Measurements from ENCODE around the gene NDST1. TPM values are rescaled to one million over a fixed set of nuclear protein-coding genes. Genes with fewer than 3 reads are reported as not detected.

NDST1 gene
- total RNA-seq, 2 experiments from 2014 or later, result 2.5 to 2.6 TPM

DNA sequence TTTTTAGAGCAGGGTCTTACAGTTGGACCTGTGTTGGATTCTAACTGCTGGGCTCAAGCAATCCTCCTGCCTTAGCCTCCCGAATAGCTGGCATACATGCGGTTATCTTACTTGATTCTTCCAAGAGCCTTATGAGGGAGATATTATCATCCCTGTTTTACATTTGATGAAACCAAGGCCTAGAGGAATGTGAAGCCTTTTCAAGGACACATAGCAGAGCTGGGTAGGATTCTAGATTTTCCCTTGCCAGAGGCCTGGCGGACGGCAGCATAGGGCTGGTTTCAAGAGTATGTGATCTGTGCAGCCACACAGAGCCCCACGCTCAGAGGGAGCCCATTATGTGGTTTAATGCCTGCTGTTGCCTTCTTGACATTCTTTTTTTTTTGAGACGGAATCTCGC lies 24.2 kb downstream of the NDST1 start:
- CTCF ChIA-PET, result no interaction called here
- H3K4me3 Mint-ChIP-seq, result no peak overlapping the region
- no peak for DNase-seq
- H3K4me1 Mint-ChIP-seq (ENCODE audit: low read depth), result no peaks in the 10 kb centered on the region
- intact Hi-C loops (cut with micrococcal nuclease), result no loop called here
- POLR2A ChIA-PET, result no interaction called here
- H3K27ac Mint-ChIP-seq, result no peak overlapping the region
- H3K27me3 Mint-ChIP-seq, result no peaks in the 10 kb centered on the region
- H3K9me3 Mint-ChIP-seq, result no peaks in the 10 kb centered on the region
- H3K36me3 Mint-ChIP-seq, result no peaks in the 10 kb centered on the region

DNA sequence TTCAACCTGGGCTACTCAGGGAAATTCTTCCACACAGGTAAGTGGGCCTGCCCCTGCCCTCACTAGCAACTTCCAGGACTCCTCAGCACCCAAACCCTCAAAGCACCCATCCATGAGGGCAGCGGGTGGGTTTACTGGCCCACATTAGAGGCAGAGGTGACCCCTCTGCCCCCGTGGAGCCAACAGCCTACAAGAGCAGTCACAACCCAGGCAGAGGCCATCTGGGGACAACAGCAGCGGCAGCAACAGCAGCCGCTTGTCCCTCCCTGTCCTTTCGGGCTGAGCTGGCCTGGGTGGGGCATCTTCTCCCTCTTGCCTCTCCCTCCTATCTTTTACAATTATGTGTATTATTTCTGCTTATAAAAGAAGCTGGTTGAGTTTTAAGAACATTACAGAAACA lies 25.1 kb downstream of the NDST1 start:
- H3K9me3 Mint-ChIP-seq, result no peaks in the 10 kb centered on the region
- no peaks in the 10 kb centered on the region for H3K27me3 Mint-ChIP-seq
- intact Hi-C loops (cut with micrococcal nuclease), result no loop called here
- H3K4me3 Mint-ChIP-seq, result no peak overlapping the region
- ChIA-PET POLR2A (no interaction called here), CTCF (interaction anchor here (0.5 to 1.4 kb wide), 2 partner anchors 12 to 122 kb away, joined by 3 to 5 read pairs; no protein-coding TSS in a partner anchor)
- no peak for DNase-seq
- H3K27ac Mint-ChIP-seq, result no peak overlapping the region
- no peaks in the 10 kb centered on the region for H3K36me3 Mint-ChIP-seq
- no peaks in the 10 kb centered on the region for H3K4me1 Mint-ChIP-seq (ENCODE audit: low read depth)

DNA sequence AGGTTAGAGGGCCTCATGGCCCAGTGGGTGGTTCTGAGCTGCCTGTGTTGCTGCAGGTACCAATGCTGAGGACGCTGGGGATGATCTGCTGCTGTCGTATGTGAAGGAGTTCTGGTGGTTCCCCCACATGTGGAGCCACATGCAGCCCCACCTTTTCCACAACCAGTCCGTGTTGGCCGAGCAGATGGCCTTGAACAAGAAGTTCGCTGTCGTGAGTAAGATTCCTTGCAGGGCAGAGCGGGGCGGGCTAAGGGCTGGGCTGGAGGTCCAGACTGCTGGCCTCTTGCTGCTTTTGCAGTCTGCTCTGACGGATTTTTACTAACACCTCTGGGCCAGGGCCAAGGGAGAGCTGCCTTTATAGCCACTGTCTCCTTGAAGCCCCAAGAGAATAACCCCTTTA lies 26.9 kb downstream of the NDST1 start:
- POLR2A ChIA-PET, result no interaction called here
- Mint-ChIP-seq H3K36me3 (no peaks in the 10 kb centered on the region), H3K4me3 (no peak overlapping the region), H3K27ac (no peak overlapping the region), H3K27me3 (no peaks in the 10 kb centered on the region), H3K9me3 (no peaks in the 10 kb centered on the region), H3K4me1 (ENCODE audit: low read depth) (no peaks in the 10 kb centered on the region)
- DNase-seq, result no peak
- intact Hi-C loops (cut with micrococcal nuclease), result no loop called here
- CTCF ChIA-PET, result interaction anchor here (1.1 kb wide), 1 partner anchor 10 kb away, joined by 3 read pairs; no protein-coding TSS in a partner anchor

DNA sequence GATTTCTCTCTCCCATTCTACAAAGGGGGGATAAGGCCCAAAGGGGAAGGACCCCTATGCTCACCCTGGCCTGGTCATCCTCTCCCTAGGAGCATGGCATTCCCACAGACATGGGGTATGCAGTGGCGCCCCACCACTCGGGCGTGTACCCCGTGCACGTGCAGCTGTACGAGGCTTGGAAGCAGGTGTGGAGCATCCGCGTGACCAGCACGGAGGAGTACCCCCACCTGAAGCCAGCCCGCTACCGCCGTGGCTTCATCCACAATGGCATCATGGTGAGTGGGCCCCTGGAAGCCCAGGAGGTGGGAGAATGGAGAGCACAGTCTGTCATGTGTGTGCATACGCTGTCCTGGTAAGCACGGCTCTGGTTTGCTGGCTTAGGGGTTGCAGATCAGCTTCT lies 27.7 kb downstream of the NDST1 start:
- ChIA-PET CTCF (interaction anchor here (1.1 kb wide), 1 partner anchor 9 kb away, joined by 3 read pairs; no protein-coding TSS in a partner anchor), POLR2A (no interaction called here)
- no peaks in the 10 kb centered on the region for H3K9me3 Mint-ChIP-seq
- H3K27me3 Mint-ChIP-seq, result no peaks in the 10 kb centered on the region
- intact Hi-C loops (cut with micrococcal nuclease), result no loop called here
- no peaks in the 10 kb centered on the region for H3K36me3 Mint-ChIP-seq
- DNase-seq, result no peak
- no peak overlapping the region for H3K27ac Mint-ChIP-seq
- H3K4me3 Mint-ChIP-seq, result no peak overlapping the region
- no peaks in the 10 kb centered on the region for H3K4me1 Mint-ChIP-seq (ENCODE audit: low read depth)

DNA sequence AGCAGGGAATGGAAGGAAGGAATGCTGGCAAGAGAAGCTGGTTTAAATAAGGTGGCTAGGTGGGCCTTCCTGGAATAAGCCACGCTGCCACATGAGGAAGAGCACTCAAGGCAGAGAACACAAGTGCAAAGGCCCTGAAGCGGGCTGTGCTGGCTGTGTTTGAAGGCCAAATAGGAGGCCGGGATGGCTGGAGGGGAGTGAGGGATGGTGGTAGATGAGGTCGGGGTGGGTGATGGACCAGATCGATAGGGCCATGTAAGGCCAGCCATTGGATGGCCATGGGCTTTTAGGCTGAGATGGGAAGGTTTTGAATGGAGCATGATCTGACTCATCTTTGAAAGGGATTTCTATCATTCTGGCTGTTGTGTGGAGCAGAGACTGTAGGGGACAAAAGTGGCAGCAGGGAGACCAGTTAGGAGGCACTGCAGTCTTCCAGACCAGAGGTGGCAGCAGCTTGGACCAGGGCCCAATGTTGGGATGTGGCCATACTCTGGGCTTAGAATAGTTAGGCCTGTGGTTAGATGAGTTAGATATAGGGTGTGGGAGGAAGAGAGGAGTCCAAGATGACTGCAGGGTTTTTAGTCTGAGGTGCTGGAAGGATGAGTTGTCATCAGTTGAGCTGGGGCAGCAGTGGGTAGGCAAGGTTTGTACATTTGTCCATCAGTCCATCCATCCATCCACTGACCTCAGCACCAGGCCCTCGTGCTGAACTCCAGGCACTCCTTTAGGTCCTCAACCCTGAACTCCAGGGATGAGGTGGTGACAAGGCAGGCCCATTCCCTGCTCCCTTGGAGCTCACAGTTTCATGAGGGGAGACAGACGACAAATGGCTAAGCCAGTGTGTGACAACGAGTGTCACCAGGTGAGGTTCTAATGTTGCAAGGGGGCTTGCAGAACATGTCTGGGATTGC lies 30.3 kb downstream of the NDST1 start:
- H3K36me3 Mint-ChIP-seq, result no peaks in the 10 kb centered on the region

DNA sequence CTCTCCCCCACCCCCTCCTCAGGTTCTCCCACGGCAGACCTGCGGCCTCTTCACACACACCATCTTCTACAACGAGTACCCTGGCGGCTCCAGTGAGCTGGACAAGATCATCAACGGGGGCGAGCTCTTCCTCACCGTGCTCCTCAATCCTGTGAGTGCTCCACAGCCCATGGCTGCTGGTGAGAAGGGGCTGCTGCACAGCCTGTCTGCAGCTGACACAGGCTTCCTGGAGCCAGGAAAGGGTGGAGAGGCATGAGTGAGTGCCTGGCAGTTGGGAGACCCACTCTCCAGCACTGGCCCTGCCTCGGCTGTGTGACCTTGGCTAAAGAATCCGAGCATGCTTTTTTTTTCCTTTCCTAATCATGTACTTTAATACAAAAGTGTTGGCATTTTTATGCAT lies 31.3 kb downstream of the NDST1 start:
- no peaks in the 10 kb centered on the region for H3K27me3 Mint-ChIP-seq
- H3K4me1 Mint-ChIP-seq (ENCODE audit: low read depth), result no peaks in the 10 kb centered on the region
- ChIA-PET CTCF (interaction anchor here (0.9 kb wide), 1 partner anchor 34 kb away, joined by 3 read pairs; no protein-coding TSS in a partner anchor), POLR2A (no interaction called here)
- no peak overlapping the region for H3K4me3 Mint-ChIP-seq
- H3K27ac Mint-ChIP-seq, result no peak overlapping the region
- no peaks in the 10 kb centered on the region for H3K9me3 Mint-ChIP-seq
- intact Hi-C loops (cut with micrococcal nuclease), result no loop called here
- H3K36me3 Mint-ChIP-seq, result no peaks in the 10 kb centered on the region
- no peak for DNase-seq

More for the DNA sequence above, 30.3 kb downstream of the NDST1 start:
- Mint-ChIP-seq H3K27ac (no peak overlapping the region), H3K27me3 (no peaks in the 10 kb centered on the region), H3K4me3 (no peak overlapping the region), H3K9me3 (no peaks in the 10 kb centered on the region), H3K4me1 (ENCODE audit: low read depth) (no peaks in the 10 kb centered on the region)
- no peak for DNase-seq
- ChIA-PET CTCF (no interaction called here), POLR2A (no interaction called here)
- intact Hi-C loops (cut with micrococcal nuclease), result no loop called here

DNA sequence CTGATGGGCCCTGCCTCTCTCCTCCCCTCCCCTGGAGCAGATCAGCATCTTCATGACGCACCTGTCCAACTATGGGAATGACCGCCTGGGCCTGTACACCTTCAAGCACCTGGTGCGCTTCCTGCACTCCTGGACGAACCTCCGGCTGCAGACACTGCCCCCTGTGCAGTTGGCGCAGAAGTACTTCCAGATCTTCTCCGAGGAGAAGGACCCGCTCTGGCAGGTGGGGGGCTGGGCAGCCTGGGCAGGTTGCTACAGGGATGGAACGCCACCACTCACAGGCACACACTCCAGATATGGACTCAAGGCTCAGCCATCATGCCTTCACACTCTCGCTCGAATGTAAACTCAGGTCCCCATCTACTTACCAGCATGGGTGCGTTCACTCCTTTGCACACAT lies 32.1 kb downstream of the NDST1 start:
- intact Hi-C loops (cut with micrococcal nuclease), result no loop called here
- Mint-ChIP-seq H3K4me1 (ENCODE audit: low read depth) (no peaks in the 10 kb centered on the region), H3K36me3 (no peaks in the 10 kb centered on the region), H3K27me3 (no peaks in the 10 kb centered on the region), H3K4me3 (no peak overlapping the region), H3K9me3 (no peaks in the 10 kb centered on the region), H3K27ac (no peak overlapping the region)
- DNase-seq, result no peak
- CTCF ChIA-PET, result interaction anchor here (0.9 kb wide), 1 partner anchor 35 kb away, joined by 3 read pairs; no protein-coding TSS in a partner anchor
- POLR2A ChIA-PET, result no interaction called here

DNA sequence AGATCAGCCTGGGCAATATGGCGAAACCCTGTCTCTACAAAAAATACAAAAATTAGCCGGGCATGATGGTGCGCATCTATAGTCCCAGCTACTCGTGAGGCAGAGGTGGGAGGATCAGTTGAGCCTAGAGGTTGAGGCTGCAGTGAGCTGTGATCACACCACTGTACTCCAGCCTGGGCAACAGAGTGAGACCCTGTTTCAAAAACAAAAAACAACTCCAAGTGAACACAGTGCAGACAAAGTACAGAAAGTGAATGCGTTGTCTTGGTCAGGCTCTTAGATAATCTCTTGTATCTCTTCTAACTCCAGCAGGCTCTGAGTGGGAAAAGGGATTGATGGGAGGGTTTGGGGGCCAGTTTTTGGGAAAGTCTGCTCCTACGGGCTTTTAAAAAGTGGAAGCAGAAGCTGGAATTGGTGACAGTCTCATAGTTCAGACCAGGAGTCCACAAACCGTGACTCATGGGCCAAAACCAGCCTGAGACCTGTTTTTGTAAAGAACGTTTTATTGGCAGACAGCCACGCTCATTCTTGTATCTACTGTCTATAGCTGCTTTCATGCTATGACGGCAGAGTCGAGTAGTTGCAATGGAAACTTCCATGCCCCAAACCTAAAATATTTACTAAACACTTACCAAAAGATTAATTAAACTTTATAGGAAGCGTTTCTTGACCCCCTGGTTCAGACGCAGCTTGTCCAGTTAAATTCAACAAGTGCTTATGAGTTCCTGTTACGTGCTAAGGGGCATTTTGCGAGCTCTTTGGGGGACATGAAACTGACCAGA lies 32.9 kb downstream of the NDST1 start:
- POLR2A ChIA-PET, result no interaction called here
- Mint-ChIP-seq H3K27me3 (no peaks in the 10 kb centered on the region), H3K9me3 (no peaks in the 10 kb centered on the region), H3K4me1 (ENCODE audit: low read depth) (no peaks in the 10 kb centered on the region), H3K4me3 (no peak overlapping the region), H3K27ac (no peak overlapping the region), H3K36me3 (no peaks in the 10 kb centered on the region)
- CTCF ChIA-PET, result no interaction called here
- intact Hi-C loops (cut with micrococcal nuclease), result no loop called here
- no peak for DNase-seq

DNA sequence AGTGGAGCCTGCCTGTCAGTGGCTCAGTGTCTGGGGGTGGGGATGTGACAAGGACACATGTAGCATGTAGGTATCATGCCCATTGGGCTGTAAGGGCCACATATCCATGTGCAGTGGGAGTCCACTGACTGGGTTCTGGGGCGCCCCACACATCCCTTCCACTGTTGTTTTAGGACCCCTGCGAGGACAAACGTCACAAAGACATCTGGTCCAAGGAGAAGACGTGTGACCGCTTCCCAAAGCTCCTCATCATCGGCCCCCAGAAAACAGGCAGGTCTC lies 33.4 kb downstream of the NDST1 start:
- DNase-seq, result no peak
- no peaks in the 10 kb centered on the region for H3K4me1 Mint-ChIP-seq (ENCODE audit: low read depth)
- no peak overlapping the region for H3K4me3 Mint-ChIP-seq
- ChIA-PET POLR2A (no interaction called here), CTCF (interaction anchor here (1.4 kb wide), 1 partner anchor 82 kb away, joined by 4 read pairs; no protein-coding TSS in a partner anchor)
- intact Hi-C loops (cut with micrococcal nuclease), result no loop called here
- no peak overlapping the region for H3K27ac Mint-ChIP-seq
- H3K9me3 Mint-ChIP-seq, result no peaks in the 10 kb centered on the region
- H3K27me3 Mint-ChIP-seq, result no peaks in the 10 kb centered on the region
- H3K36me3 Mint-ChIP-seq, result no peaks in the 10 kb centered on the region

DNA sequence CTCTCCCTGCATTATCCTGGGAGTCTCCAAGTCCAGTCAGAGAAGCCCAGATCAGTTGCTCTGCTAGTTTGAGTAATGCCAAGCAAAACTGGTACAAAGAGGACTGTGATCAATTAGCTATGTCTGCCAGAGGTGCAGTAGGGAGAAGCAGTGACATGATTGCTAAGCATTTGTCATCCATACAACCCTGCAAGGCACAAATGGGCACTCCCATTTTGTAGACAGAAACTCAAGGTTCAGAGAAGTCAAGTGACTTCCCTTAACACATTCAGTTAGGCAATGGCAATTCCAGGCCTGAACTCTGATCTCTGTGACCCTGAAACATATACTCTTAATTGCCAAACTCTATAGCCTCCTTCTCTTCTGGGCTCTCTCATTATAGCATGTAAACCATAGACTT lies 34.0 kb downstream of the NDST1 start:
- ChIA-PET CTCF (interaction anchor here (1.4 kb wide), 1 partner anchor 83 kb away, joined by 4 read pairs; no protein-coding TSS in a partner anchor), POLR2A (no interaction called here)
- H3K9me3 Mint-ChIP-seq, result no peaks in the 10 kb centered on the region
- H3K4me1 Mint-ChIP-seq (ENCODE audit: low read depth), result no peaks in the 10 kb centered on the region
- no peaks in the 10 kb centered on the region for H3K27me3 Mint-ChIP-seq
- DNase-seq, result no peak
- H3K27ac Mint-ChIP-seq, result no peak overlapping the region
- H3K36me3 Mint-ChIP-seq, result no peaks in the 10 kb centered on the region
- no peak overlapping the region for H3K4me3 Mint-ChIP-seq
- intact Hi-C loops (cut with micrococcal nuclease), result no loop called here

DNA sequence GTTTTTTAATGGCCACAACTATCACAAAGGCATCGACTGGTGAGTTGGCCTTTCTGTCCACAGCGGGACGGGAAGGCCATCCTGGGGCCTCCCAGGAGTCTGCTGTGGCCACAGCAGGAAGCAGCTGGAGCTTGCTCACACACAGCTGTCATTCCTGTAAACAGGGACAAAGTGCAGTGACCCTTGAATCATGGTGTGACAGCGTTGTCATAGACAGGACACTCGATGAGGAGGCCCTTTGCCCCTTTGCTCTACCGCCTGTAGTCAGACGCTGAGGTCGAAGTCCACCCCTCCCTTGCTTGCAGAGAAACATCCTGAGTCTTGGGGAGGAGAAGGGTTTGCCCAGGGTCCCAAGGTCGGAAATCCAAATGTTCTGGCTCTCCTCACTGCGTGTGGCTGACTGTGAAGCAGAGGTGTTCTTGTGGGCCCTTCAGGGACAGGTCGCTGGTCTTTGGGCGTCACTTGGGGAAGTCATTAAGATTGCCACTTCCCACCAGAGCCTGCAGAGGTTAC lies 35.1 kb downstream of the NDST1 start:
- intact Hi-C loops (cut with micrococcal nuclease), result no loop called here
- ChIA-PET POLR2A (no interaction called here), CTCF (interaction anchor here (0.6 to 1.4 kb wide), 3 partner anchors 84 to 566 kb away, joined by 3 to 4 read pairs (median 3); no protein-coding TSS in a partner anchor)
- H3K36me3 Mint-ChIP-seq, result no peaks in the 10 kb centered on the region
- DNase-seq, result no peak
- no peaks in the 10 kb centered on the region for H3K4me1 Mint-ChIP-seq (ENCODE audit: low read depth)
- H3K27ac Mint-ChIP-seq, result no peak overlapping the region
- no peak overlapping the region for H3K4me3 Mint-ChIP-seq
- no peaks in the 10 kb centered on the region for H3K27me3 Mint-ChIP-seq
- H3K9me3 Mint-ChIP-seq, result no peaks in the 10 kb centered on the region

DNA sequence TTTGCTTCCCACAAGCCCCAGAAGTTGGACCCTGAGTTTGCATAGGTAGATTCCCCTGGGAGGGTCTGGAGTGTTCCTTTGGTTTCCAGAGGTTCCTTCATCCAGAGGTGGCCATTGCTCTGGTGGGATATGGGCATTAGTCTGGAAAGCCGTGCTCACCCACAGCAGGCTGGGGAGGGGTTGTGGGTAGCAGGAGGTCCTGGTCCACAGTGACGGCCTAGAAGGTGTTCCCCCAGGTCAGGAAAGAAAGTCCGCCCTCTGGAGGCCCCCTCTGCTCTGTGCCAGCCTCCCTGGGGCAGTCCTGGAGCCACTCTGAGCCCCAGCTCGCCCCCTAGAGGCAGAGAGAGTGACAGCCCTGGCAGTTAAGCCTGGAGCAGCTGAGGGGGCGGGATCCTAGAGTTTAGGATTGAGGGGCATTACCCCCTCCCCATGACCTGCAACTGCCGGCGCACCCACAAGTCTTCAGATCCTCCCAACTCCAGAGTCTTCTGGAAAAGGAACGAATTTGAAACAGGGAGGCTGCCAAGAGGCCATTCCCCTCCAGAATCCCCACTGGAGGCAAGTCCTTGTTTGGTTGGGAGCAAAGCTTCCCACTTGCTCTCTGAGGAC lies 36.8 kb downstream of the NDST1 start:
- H3K36me3 Mint-ChIP-seq, result no peaks in the 10 kb centered on the region
- intact Hi-C loops (cut with micrococcal nuclease), result loop anchor here (1.0 kb wide), 1 partner anchor 86 kb away; no protein-coding TSS in a partner anchor
- POLR2A ChIA-PET, result no interaction called here
- CTCF ChIA-PET, result interaction anchor here (0.5 to 2.7 kb wide), 21 partner anchors 8 to 578 kb away, joined by 3 to 16 read pairs (median 4); partner anchors contain the start of genes DCTN4 and NDST1
- H3K9me3 Mint-ChIP-seq, result no peaks in the 10 kb centered on the region
- no peak overlapping the region for H3K4me3 Mint-ChIP-seq
- H3K27me3 Mint-ChIP-seq, result no peaks in the 10 kb centered on the region
- H3K4me1 Mint-ChIP-seq (ENCODE audit: low read depth), result no peaks in the 10 kb centered on the region
- H3K27ac Mint-ChIP-seq, result no peak overlapping the region
- peak; percentile 79 for DNase-seq
